ENCODE results near the gene ZNF710.
"Not testable (repeated sequence)": the region's sequence is repeated elsewhere in the genome, so short reads cannot be mapped to it uniquely, and the experiment has no call there.

Gene ZNF710

GRCh38 chr15:90101969-90102890, 101.1 kb downstream of the ZNF710 start, which contains the start of gene IDH2:
IDH2 (minus strand) TSS chr15:90102468; CDS start chr15:90102390, 78 bp downstream.
- peak in 1 of 2 donors; percentile 68 for DNase-seq (ENCODE audit: low read depth in 2 of 2)

- DNase-seq (ENCODE audit: low read depth in 2 of 2) = no peak
Measured at GRCh38 chr15:90103701-90104329, 102.7 kb downstream of the ZNF710 start.

- DNase-seq (ENCODE audit: low read depth in 2 of 2) = no peak
Measured at GRCh38 chr15:90104551-90104950, 103.4 kb downstream of the ZNF710 start.

- DNase-seq (ENCODE audit: low read depth in 2 of 2) = no peak
Measured at GRCh38 chr15:90105521-90105920, 104.4 kb downstream of the ZNF710 start.

GRCh38 chr15:90106522-90107117, 105.5 kb downstream of the ZNF710 start:
- no peak for DNase-seq (ENCODE audit: low read depth in 2 of 2)

GRCh38 chr15:90108038-90108437, 106.9 kb downstream of the ZNF710 start:
- DNase-seq (ENCODE audit: low read depth in 2 of 2) = not testable (repeated sequence)

- DNase-seq (ENCODE audit: low read depth in 2 of 2) = not testable (repeated sequence)
Measured at GRCh38 chr15:90109163-90109751, 108.1 kb downstream of the ZNF710 start.

- no peak for DNase-seq (ENCODE audit: low read depth in 2 of 2)
Measured at GRCh38 chr15:90113166-90113565, 112.0 kb downstream of the ZNF710 start.

- DNase-seq (ENCODE audit: low read depth in 2 of 2) = no peak
Measured at GRCh38 chr15:90114451-90114901, 113.4 kb downstream of the ZNF710 start.

- no peak for DNase-seq (ENCODE audit: low read depth in 2 of 2)
Measured at GRCh38 chr15:90115783-90116182, 114.7 kb downstream of the ZNF710 start.

- DNase-seq (ENCODE audit: low read depth in 2 of 2) = no peak
Measured at GRCh38 chr15:90119367-90119766, 118.2 kb downstream of the ZNF710 start.

- no peak for DNase-seq (ENCODE audit: low read depth in 2 of 2)
Measured at GRCh38 chr15:90121086-90121485, 120.0 kb downstream of the ZNF710 start.

GRCh38 chr15:90124507-90124906, 123.4 kb downstream of the ZNF710 start:
- no peak for DNase-seq (ENCODE audit: low read depth in 2 of 2)

GRCh38 chr15:90126022-90126421, 124.9 kb downstream of the ZNF710 start:
- DNase-seq (ENCODE audit: low read depth in 2 of 2) = no peak

GRCh38 chr15:90126596-90127435, 125.7 kb downstream of the ZNF710 start:
- DNase-seq (ENCODE audit: low read depth in 2 of 2) = no peak

GRCh38 chr15:90130291-90130690, 129.2 kb downstream of the ZNF710 start:
- DNase-seq (ENCODE audit: low read depth in 2 of 2) = no peak

Data from stimulated activated CD4-positive, alpha-beta T cell treated with anti-CD3 and anti-CD28 coated beads, Interleukin-15, amount 100 ng/mL, for 48 hours (primary cell).